Stimulated activated CD4-positive, alpha-beta T cell treated with anti-CD3 and anti-CD28 coated beads, Interleukin-1b, Interleukin-23, amount 100 ng/mL, for 4 hours (primary cell): Measurements from ENCODE around the gene RAPGEF1.

Source experiments
- DNase-seq, 2 donors: peaks; one replicate each; pipeline ENCODE4 v3.0.0-alpha.2; 2020; ENCODE audit warnings: low read depth in 2 of 2

Gene RAPGEF1

GRCh38 chr9:131625790-131626670 is 113.8 kb downstream of the RAPGEF1 start:
- no peak for DNase-seq

GRCh38 chr9:131625508-131625787 is 114.4 kb downstream of the RAPGEF1 start:
- no peak for DNase-seq

GRCh38 chr9:131624636-131625507 is 115.0 kb downstream of the RAPGEF1 start:
- no peak for DNase-seq

GRCh38 chr9:131623655-131624330 is 116.1 kb downstream of the RAPGEF1 start:
- DNase-seq, result no peak

- DNase-seq, result no peak
Measured at GRCh38 chr9:131622523-131622922, 117.4 kb downstream of the RAPGEF1 start.

GRCh38 chr9:131621551-131622358 is 118.1 kb downstream of the RAPGEF1 start:
- DNase-seq, result no peak

GRCh38 chr9:131620764-131621520 is 118.9 kb downstream of the RAPGEF1 start:
- DNase-seq, result no peak

GRCh38 chr9:131619680-131620079 is 120.2 kb downstream of the RAPGEF1 start:
- DNase-seq, result no peak

GRCh38 chr9:131618785-131619184 is 121.1 kb downstream of the RAPGEF1 start:
- DNase-seq, result no peak

GRCh38 chr9:131618071-131618479 is 121.8 kb downstream of the RAPGEF1 start:
- DNase-seq, result no peak

GRCh38 chr9:131617611-131618010 is 122.3 kb downstream of the RAPGEF1 start:
- no peak for DNase-seq

GRCh38 chr9:131616983-131617604 is 122.8 kb downstream of the RAPGEF1 start:
- DNase-seq, result no peak

- DNase-seq, result no peak
Measured at GRCh38 chr9:131614340-131614915, 125.4 kb downstream of the RAPGEF1 start.

GRCh38 chr9:131613921-131614320 is 126.0 kb downstream of the RAPGEF1 start:
- no peak for DNase-seq

- DNase-seq, result no peak
Measured at GRCh38 chr9:131612851-131613250, 127.0 kb downstream of the RAPGEF1 start.

GRCh38 chr9:131611586-131612315 is 128.1 kb downstream of the RAPGEF1 start:
- DNase-seq, result no peak

GRCh38 chr9:131610231-131610761 is 129.6 kb downstream of the RAPGEF1 start:
- no peak for DNase-seq

GRCh38 chr9:131609099-131609830 is 130.6 kb downstream of the RAPGEF1 start:
- DNase-seq, result no peak
